T-helper 2 cell (primary cell): ENCODE data around the gene VAT1L.
"Not testable (repeated sequence)": the region's sequence is repeated elsewhere in the genome, so short reads cannot be mapped to it uniquely, and the experiment has no call there.

ENCODE experiments used
- DNase-seq, 5 experiments: peaks; one replicate each; pipeline versions ENCODE4 v3.0.0 to v3.0.0-alpha.2; 2012 to 2022

Gene VAT1L

DNA sequence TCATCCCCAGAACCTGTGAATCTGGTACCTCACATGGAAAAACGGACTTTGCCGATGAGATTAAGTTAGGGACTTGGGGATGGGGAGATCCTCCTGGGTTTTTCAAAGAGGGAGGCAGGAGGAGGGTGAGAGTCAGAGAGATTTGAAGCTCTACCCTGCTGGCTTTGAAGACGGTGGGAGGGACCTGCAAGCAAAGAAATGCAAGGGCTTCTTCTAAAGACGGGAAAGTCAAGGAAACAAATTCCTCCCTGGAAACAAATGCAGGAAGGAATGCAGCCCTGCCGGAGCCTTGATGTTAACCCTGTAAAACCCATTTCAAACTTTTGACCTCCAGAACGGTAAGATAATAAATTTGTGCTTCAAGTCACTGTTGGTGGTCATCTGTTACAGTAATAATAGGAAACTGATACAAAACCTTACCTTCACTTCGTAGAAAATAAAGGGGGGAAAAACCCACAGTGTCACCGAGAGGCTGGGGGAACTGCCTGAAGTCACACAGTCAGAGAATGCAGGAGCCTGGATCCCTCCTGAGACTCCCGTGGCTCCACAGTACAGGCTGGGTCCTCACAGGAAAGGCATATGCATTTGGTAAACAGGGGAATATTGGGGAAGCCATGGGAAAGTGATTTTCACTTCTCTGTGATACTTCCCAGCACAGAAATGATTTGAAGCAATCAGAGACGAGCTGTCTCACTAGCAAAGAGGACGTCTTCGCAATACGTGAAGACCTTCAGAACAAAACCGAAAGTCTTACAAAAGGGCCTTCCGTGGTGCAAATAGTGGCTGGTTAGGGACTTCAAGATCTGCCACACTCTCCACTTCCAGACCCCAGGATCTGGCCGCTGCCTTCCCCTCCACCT lies 175.1 kb downstream of the VAT1L start:
- peak in 1 of 5 experiments; percentile 51 for DNase-seq

DNA sequence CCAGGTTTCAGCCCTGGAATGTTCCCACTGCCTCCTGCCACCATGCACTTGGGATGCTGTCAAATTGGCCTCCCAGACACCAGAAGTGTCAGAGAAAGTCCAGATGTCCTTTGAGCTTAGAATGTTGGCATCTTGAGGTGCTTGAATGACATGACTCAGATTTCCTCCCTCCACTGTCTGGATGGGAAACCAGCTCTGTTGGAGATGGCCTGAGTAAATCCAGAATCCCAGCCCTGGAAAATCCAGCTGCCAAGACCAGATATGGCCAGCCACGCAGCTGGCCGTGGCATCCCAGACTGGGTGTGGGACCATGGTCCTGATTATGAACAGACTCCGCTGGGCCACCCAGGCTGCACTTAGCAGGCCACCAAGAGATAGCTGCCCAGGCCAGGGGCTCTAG lies 177.0 kb downstream of the VAT1L start:
- DNase-seq = no peak

DNA sequence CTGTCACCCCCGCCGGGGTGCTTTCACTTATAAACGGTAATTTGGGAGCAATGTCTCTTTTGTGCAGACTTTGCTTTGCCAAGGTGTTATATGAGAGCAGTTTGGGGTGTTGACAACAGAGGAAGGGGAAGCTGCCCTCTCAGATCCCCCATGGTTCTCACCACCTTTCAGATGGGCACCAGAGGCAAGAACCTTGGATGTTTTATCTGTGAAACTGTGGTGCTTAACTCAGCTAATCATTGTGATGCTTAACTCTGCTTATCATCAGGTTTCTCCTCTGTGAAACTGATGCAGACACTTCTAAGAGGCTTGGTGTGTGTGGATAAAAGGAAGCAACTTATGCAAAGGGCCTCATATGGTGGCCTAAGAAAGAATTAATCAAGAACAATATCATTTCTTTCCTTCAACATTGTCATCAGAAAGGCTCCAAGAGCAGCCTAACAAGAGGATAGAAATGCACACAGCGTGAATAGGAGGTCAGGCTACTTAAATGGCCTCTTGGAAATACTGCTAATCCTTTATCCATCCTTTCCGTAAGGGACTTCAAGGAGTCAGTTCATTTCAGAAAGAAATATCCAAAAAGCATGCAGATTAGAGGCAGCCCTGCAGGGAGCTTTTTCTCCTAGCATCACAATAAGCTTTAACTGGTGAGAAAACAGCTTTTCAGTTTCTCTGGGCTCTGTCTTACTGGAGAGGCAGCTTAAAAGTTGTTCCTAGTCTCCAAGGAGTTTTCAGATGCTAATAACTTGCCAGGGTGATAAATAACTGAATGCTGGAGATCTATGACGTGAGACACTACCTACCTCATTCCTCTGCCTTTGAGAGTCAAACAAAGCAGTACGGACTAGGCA lies 178.9 kb downstream of the VAT1L start:
- DNase-seq = no peak

DNA sequence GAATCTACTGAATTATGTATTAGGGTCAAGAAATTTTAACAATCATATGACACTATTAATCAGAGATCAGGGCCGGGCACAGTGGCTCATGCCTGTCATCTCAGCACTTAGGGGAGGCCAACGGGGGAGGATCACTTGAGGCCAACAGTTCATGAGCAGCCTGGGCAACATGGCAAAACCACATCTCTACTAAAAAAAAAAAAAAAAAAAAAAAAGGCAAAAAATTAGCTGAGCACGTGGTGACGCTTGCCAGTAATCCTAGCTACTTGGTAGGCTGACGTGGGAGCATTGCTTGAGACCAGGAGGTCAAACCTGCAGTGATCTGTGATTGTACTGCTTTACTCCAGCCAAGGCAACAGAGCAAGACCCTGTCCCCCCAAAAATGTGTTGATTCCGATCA lies 181.5 kb downstream of the VAT1L start:
- no peak for DNase-seq

DNA sequence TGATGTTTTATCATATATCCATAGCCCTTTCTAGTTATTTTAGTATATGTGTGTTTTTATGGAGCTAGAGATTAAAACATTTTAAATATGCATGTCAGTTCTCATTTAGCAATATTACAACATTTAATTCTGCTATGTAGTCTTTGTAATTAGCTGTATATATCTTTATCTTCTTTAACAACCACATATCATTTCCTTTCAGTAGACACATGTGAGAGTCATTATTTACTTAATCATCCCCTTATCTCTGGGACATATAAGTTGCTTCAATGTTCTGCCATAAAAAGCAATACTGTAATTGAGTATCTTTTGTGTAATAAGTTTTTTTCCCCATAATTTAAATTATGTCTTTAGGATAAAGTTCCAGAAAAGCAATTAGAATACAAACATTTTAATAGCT lies 182.0 kb downstream of the VAT1L start:
- no peak for DNase-seq

DNA sequence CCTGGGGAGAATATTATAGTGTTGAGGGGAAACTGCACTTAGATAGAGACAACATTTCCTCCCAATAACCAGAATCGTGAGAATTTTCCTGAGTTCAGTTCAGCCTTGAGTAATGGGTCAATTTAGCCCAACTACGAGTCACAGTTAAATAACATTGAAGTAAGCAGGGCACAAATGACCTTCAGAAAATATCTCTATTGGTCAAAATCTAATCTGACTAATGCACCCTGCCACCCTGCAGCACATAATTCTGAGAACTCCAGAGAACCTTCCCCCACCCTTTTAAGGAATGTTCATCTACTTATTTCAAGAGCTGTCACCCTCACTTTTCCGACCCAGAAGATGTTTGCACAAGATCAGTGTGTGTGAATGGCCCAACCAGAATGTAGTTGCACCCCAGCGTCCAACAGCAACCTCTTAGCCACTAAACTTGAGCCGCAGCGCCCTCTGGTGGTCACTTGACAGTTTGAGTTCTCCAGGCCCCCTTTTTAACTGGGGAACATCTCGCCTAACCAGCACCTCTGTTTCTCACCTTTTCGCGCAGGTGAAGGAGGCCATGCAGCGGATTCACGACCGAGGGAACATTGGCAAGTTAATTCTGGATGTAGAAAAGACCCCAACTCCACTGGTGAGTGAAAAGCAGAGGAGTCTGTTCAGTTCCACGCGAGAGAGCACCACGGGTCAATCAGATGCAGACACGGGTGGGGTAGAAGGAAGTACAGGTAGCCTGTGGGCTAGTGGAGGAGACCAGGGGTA lies 183.1 kb downstream of the VAT1L start:
- peak; percentile 20 to 62 (median 58) for DNase-seq

DNA sequence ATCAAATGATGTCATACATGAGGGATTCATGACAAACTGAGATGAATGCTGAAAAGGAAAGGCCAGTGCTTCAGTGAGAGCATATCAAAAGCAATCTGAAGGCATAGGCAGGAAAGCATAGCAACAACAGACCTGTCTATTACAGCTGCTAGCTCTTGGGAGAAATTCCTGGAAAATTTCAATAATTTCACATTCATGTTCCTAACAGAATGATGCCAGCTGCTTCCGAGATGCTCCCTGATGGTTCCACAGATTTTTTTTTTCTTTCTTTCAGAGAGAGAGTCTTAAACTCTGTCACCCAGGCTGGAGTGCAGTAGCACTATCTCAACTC lies 183.7 kb downstream of the VAT1L start:
- DNase-seq = no peak

DNA sequence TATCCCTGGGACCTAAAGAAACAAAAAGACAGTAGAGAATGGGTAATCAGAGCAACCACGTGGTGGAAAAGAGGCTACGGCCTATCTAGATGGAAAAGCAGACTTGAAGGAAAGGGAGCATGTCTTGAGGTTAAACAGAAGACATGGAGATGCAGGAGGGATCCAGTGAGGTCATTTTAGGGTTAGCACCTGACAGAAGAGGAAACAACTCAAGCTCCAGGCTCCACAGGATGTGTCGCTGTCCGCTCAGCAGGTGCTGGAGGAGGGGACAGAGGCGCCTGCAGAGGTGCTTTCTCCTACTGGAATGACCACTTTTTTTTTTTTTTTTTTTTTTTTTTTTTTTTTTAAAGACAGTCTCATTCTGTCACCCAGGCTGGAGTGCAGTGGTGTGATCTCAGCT lies 186.5 kb downstream of the VAT1L start:
- DNase-seq = peak in 1 of 5 experiments; percentile 11

DNA sequence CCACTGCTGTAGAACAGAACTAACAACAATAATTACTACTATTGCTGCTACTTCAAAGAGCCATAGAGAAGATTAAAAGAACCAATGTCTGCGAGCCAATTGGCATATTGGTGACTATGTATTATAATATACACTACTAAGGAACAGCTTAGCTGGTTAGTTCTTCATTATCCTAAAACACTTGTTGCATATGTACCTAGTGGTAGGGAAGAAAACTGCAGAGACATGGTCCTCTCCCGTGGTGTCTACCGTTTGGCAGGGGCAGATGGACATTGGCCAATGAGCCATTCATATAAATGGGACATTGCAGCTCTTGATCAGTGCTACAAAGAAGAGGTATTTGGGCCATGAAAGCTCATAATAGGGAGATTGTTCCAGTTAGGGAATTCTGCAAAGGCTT lies 187.6 kb downstream of the VAT1L start:
- DNase-seq = no peak

DNA sequence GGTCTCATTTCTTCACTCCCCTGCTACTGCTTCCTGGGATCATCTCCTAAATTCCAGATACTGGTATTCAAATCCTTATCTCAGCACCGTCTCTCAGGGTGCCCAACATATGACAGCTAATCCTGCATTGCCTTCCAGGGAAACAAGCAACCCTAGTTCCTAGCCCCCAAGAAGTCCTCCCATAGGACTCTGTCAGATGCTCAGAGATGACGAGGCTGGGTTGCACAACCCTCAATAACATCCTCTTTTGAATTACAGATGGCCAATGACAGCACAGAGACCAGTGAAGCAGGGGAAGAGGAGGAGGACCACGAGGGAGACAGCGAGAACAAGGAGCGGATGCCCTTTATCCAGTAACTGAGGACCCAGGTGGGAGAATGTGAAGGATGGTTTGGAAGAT lies 189.0 kb downstream of the VAT1L start:
- DNase-seq = no peak

DNA sequence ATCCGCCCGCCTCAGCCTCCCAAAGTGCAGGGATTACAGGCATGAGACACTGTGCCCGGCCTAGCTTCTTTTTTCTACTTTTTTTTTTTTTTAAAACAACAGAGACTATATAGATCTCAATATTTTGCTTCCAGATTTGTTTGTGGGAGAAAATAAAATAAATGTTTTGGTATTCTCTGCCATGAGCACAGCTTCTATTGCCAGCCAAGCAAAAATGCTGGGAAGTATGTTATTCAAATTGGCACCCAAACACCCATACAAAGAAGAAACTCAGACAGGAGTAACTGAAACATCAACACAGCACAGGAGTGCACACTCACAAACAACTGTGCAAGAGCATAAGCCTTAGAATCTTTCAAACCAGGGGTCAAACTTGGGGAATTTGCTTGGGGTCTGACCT lies 196.7 kb downstream of the VAT1L start:
- DNase-seq = no peak

DNA sequence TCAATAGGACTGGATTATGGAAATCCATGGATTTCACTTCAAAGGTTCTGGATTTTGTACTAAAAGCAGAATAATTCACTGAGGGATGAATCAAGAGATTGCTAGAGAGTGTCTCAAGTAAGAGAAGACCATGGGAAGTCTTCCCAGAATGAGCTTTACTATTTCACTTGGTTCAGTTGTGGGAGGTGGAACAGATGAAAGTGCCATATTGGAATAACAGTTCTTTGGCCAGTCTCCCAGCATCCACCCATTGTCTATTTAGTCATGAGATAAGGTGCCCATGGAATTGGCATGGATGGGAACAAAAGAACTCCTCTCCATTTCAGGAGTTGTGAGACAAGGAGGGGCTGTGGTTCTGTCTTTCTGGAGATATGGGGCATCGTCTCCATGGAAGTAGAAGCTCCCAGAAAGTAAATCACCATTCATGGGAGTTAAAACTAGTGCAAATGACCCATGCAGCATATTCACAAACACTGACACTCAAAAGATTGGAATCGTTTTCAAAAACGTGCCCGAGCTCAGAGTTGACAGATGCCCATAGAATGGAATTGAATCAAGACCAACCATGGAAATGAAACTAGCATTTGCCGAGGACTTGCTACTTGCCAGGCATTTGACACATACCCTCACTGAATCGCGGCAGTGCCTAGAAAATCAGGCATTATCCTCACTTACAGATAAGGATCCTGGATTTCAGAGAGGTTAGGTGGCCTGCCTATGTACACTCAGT lies 197.8 kb downstream of the VAT1L start:
- DNase-seq = no peak

DNA sequence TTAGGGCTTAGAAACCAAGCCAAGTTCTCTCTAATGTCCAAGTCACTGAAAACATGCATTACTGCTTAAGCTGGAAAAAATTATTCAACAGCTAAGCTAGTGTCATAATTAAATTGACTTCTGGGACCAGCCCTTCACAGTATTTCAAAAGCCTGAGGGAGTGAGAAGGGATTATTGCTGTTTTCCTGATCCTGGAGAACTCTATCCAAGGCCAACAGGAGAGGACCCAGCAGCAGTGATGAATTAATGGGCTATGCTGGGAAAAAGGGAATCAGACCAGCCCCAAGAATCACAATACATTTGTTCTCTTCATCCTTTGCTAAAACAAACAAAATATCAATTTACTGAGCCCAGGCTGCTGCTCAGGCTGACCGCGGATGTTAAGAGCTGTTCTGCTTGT lies 199.4 kb downstream of the VAT1L start:
- no peak for DNase-seq

DNA sequence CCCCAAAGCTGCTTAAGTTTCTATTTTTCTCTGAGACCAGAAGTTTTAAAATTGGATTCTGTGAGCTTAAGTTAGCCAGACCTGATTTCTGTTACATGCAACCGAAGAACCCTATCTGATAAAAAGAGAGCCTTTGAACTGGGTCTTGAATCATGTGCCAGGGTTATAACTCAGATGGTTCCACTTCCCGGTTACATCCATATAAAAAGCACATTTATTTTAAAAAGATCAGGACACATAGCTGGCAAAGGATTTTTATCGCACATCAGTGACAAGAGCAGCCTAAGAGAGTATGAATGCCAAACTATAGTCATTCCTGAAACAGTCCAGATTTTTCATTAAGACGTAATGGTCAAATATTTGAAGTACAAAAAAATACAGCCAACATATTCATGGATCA lies 201.5 kb downstream of the VAT1L start:
- DNase-seq = no peak

DNA sequence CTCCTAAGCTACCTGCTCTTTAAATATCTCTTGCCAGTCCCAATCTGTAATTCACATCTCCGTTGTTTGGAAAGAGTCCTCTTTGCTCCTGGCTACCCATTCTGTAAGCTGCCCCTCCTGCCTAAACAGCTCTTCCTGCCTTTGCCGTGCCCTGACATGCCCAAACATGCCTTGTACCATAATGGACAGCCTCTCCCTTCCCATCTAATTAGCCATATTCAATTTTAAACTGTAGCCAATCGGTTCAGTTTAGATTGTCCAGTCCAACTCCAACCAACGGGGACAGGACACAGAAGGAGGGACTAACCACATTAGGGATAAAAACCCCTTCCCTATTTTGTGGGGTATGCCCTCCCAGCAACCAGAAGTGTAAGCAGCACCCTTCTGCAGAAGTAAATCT lies 203.3 kb downstream of the VAT1L start:
- DNase-seq = no peak

DNA sequence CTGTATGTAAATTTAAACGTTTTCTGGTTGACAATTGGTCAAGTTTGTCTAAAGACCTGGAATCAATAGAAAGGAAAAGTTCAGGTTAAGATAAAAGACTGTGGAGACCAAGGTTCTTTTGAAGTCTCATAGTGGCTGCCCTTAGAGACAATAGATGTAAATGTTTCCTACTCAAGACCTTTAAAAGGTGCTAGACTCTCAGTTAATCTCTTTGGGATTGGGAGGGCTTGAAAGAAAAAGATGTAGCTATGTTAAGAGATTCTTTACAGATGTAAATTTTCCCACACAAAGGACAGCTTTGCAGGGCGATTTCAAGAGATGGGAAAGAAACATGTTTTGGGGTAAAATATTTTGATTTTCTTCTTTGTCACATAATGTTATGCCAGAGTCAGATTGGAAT lies 204.0 kb downstream of the VAT1L start:
- DNase-seq = not testable (repeated sequence)

DNA sequence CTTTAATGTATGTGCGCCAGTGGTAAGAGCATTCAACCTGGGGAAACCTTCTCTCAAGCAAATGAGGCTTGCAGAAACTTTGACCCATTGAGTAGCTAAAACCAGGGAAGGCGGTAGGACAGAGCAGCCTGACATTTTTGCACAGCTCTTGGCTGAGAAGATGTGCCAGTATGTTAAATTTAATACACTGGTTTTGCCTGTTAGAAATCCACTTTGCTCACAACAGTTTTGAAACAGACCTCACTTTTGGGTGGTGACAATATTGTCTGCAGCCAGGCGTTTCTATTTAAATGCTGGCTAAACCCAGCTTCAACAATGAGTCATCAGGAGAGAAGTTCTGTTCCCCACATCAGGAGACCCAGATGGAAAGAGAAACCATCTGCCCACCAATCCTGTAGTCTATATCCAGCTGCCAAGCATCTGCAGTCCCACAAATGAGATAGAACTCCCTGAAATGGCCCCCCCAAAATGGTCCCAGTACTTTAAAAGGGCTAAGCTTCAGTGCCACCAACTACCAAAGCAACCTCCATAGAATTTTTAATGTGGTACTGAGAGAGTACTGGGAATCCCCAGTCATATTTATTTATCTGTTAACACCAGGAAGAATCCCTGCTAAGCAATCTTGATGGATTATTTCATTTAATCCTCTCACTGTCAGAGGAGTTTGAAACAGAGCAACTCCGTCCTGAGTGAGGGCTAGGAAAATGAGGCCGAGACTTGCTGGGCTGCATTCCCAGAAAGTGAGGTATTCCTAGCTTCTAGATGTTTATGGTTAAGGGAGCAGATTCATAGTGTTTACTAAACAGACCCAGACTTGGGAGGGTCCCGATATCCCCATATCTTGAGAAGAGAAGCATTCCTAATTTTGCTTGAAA lies 205.0 kb downstream of the VAT1L start:
- no peak for DNase-seq

DNA sequence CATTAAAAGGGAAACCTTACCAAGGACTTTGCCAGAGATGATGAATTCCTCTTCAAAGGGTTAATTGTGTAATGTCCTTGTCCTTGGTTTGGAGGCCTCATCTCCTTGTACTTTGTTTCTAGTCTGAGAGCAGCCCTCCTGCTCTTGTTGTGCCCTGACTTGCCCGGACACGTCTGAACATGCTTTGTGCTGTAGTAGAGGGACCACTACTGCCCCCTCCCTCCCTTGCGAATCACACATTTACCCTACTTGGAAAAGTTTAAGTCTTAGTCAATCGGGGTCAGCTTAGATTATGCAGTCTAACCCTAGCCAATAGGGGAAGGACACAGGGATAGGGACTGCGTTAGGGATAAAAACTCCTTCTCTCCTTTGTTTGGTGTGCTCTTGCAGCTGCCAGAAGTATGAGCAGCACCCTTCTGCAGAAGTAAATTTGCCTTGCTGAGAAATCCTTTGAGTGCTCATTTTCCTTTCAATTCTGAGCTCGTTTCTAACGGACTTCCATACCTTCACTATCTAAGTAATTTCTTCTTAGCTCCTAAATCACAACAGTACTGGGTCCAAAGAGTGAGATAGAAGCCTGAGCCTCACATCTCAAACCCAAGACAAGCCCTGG lies 207.6 kb downstream of the VAT1L start:
- DNase-seq = no peak

DNA sequence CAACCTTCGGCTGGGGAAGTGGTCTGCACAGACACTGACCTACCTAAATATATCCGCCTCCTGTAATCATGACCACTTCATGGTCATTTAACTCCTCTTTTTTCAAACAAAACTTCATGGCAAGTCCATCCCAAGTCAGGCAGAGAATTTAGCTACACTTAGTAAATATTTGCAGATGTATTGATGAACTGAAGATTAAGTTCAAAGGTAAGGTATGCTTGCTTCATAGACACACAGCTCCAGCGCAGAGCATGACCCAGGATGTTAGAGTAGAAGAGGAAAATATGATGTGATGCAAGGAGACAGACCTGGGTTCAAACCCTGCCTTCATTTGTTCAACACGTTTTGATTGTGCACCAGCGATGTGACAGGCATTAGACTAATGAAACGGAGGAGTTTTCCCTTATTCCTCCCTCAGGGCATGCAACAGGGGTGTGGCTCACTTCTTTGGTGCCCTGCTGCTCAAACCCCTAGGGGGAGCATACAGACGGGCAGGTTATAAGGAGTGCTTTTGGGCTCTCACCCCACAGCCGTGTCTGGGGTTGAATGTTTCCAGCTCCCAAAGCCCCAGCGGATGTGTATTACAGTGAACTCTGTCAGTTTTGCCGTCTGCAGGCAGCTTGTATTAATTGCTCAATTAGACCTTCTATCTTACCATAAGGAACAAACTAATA lies 210.1 kb downstream of the VAT1L start:
- no peak for DNase-seq

DNA sequence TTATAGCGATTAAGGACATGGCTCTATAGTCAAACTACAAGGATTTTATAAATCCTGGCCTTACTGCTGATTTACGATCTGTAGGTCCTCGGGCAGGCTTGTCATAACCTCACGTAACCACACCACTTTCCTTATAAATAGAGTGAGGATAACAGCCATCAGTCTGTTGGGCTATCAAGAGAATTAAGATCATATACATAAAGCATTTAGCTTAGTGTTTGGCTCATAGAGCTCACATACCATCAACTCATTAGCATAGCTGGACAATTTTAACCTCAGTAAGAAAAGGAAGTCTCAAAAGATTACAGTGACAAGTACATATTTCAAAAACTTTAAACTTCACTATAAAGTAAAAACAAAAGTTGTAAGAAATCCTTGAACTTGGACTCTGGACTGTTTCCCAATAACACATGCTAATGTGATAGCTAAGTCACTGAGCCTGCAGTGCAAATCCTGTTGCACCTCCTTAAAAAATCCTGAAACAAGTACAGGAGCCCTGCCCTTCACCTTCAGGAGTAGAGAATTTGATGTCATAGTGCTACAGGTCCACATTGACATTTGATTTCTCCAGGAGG lies 213.2 kb downstream of the VAT1L start:
- no peak for DNase-seq
